ENCODE results near the gene IMMP2L. TPM values are rescaled to one million over a fixed set of nuclear protein-coding genes. Genes with fewer than 3 reads are reported as not detected.

Gene IMMP2L
- total and polyA plus RNA-seq, 2 experiments from 2014 or later, result 10.1 to 10.4 TPM

- H4K20me1 ChIP-seq (ENCODE audit: insufficient read depth), result no peaks in the 10 kb centered on the region
- H3K27me3 ChIP-seq (replicated peaks; ENCODE audit: insufficient read depth), result no peaks in the 10 kb centered on the region
- H3K36me3 ChIP-seq (ENCODE audit: low read depth), result no peaks in the 10 kb centered on the region
- no peak overlapping the region for H3K27ac ChIP-seq
- H3F3A ChIP-seq (ENCODE audit: insufficient read depth), result 0 out of 2 replicates have a peak, but pooled peaks cover 5% of the 10 kb centered on the region
- no peak overlapping the region for H2AFZ ChIP-seq
- no peak for TF ChIP-seq EZH2phosphoT487 (IDR thresholded peaks at IDR 0.05; ENCODE audit: insufficient read depth, low read depth)
- 96 to 100% methylated on average over 3 of the region's 3 CpGs for WGBS, 2 experiments (ENCODE audit: low coverage in 1 of 2, low lambda C conversion rate in 2 of 2, missing lambda C conversion rate in 2 of 2)
- no peaks in the 10 kb centered on the region for H3K9me2 ChIP-seq (ENCODE audit: insufficient read depth)
- peaks cover 23% of the 10 kb centered on the region for H3K4me1 ChIP-seq (ENCODE audit: insufficient read depth)
- no peak overlapping the region for H3K4me2 ChIP-seq (ENCODE audit: unreplicated experiment)
- no peak overlapping the region for H3K4me3 ChIP-seq
- no peak overlapping the region for H3K9ac ChIP-seq
- in situ Hi-C loops (cut with MboI), result no loop called here
- no peak for DNase-seq
- H3K9me3 ChIP-seq (ENCODE audit: low read depth), result no peaks in the 10 kb centered on the region
- no peaks in the 10 kb centered on the region for H3K79me2 ChIP-seq (ENCODE audit: insufficient read depth)
These were observed 457.6 kb downstream of the IMMP2L start for GRCh38 chr7:111104710-111105109.

- no peaks in the 10 kb centered on the region for H4K20me1 ChIP-seq (ENCODE audit: insufficient read depth)
- no peaks in the 10 kb centered on the region for H3K36me3 ChIP-seq (ENCODE audit: low read depth)
- no peaks in the 10 kb centered on the region for H3K9me3 ChIP-seq (ENCODE audit: low read depth)
- H3K4me2 ChIP-seq (ENCODE audit: unreplicated experiment), result no peak overlapping the region
- H3K27ac ChIP-seq, result no peak overlapping the region
- no peak overlapping the region for H3K9ac ChIP-seq
- 92 to 94% methylated on average over 4 of the region's 4 CpGs for WGBS, 2 experiments (ENCODE audit: low coverage in 1 of 2, low lambda C conversion rate in 2 of 2, missing lambda C conversion rate in 2 of 2)
- in situ Hi-C loops (cut with MboI), result no loop called here
- TF ChIP-seq EZH2 (IDR thresholded peaks at IDR 0.05; ENCODE audit: insufficient read depth, poor library complexity, severe bottlenecking), result no peak
- no peak for TF ChIP-seq EZH2phosphoT487 (IDR thresholded peaks at IDR 0.05; ENCODE audit: insufficient read depth, low read depth)
- DNase-seq, result no peak
- H3K27me3 ChIP-seq (replicated peaks; ENCODE audit: insufficient read depth), result no peaks in the 10 kb centered on the region
- no peaks in the 10 kb centered on the region for H3K9me2 ChIP-seq (ENCODE audit: insufficient read depth)
- H3K4me1 ChIP-seq (ENCODE audit: insufficient read depth), result peaks cover 17% of the 10 kb centered on the region
- no peak overlapping the region for H3K4me3 ChIP-seq
- H3F3A ChIP-seq (ENCODE audit: insufficient read depth), result 0 out of 2 replicates have a peak, but pooled peaks cover 5% of the 10 kb centered on the region
- H3K79me2 ChIP-seq (ENCODE audit: insufficient read depth), result no peaks in the 10 kb centered on the region
- H2AFZ ChIP-seq, result no peak overlapping the region
These were observed 458.5 kb downstream of the IMMP2L start for GRCh38 chr7:111103678-111104274.

- no peak for DNase-seq
- no peaks in the 10 kb centered on the region for H3K9me3 ChIP-seq (ENCODE audit: low read depth)
- no peak overlapping the region for H3K4me3 ChIP-seq
- H3K4me1 ChIP-seq (ENCODE audit: insufficient read depth), result peaks cover 15% of the 10 kb centered on the region
- no peak overlapping the region for H3K27ac ChIP-seq
- in situ Hi-C loops (cut with MboI), result no loop called here
- H3K36me3 ChIP-seq (ENCODE audit: low read depth), result no peaks in the 10 kb centered on the region
- no peak for TF ChIP-seq EZH2phosphoT487 (IDR thresholded peaks at IDR 0.05; ENCODE audit: insufficient read depth, low read depth)
- no peak for TF ChIP-seq EZH2 (IDR thresholded peaks at IDR 0.05; ENCODE audit: insufficient read depth, poor library complexity, severe bottlenecking)
- no peaks in the 10 kb centered on the region for H3K79me2 ChIP-seq (ENCODE audit: insufficient read depth)
- no peak overlapping the region for H3K9ac ChIP-seq
- 95 to 97% methylated on average over 4 of the region's 4 CpGs for WGBS, 2 experiments (ENCODE audit: low coverage in 1 of 2, low lambda C conversion rate in 2 of 2, missing lambda C conversion rate in 2 of 2)
- no peaks in the 10 kb centered on the region for H3K9me2 ChIP-seq (ENCODE audit: insufficient read depth)
- no peaks in the 10 kb centered on the region for H4K20me1 ChIP-seq (ENCODE audit: insufficient read depth)
- H3K27me3 ChIP-seq (replicated peaks; ENCODE audit: insufficient read depth), result no peaks in the 10 kb centered on the region
- no peak overlapping the region for H3K4me2 ChIP-seq (ENCODE audit: unreplicated experiment)
- no peak overlapping the region for H2AFZ ChIP-seq
- 0 out of 2 replicates have a peak, but pooled peaks cover 5% of the 10 kb centered on the region for H3F3A ChIP-seq (ENCODE audit: insufficient read depth)
These were observed 459.2 kb downstream of the IMMP2L start for GRCh38 chr7:111103136-111103535.

GRCh38 chr7:111101856-111102646, 460.2 kb downstream of the IMMP2L start:
- in situ Hi-C loops (cut with MboI), result no loop called here
- H3K79me2 ChIP-seq (ENCODE audit: insufficient read depth), result no peaks in the 10 kb centered on the region
- no peaks in the 10 kb centered on the region for H3F3A ChIP-seq (ENCODE audit: insufficient read depth)
- H3K27ac ChIP-seq, result no peak overlapping the region
- no peak overlapping the region for H3K9ac ChIP-seq
- H3K9me2 ChIP-seq (ENCODE audit: insufficient read depth), result no peaks in the 10 kb centered on the region
- no peaks in the 10 kb centered on the region for H4K20me1 ChIP-seq (ENCODE audit: insufficient read depth)
- H3K9me3 ChIP-seq (ENCODE audit: low read depth), result no peaks in the 10 kb centered on the region
- no peak overlapping the region for H2AFZ ChIP-seq
- TF ChIP-seq EZH2phosphoT487 (IDR thresholded peaks at IDR 0.05; ENCODE audit: insufficient read depth, low read depth) (no peak), EZH2 (IDR thresholded peaks at IDR 0.05; ENCODE audit: insufficient read depth, poor library complexity, severe bottlenecking) (no peak)
- H3K4me2 ChIP-seq (ENCODE audit: unreplicated experiment), result no peak overlapping the region
- WGBS, 2 experiments (ENCODE audit: low coverage in 1 of 2, low lambda C conversion rate in 2 of 2, missing lambda C conversion rate in 2 of 2), result 95% methylated on average over 1 of the region's 1 CpG
- no peak for DNase-seq
- H3K4me3 ChIP-seq, result no peak overlapping the region
- H3K36me3 ChIP-seq (ENCODE audit: low read depth), result no peaks in the 10 kb centered on the region
- H3K4me1 ChIP-seq (ENCODE audit: insufficient read depth), result peaks cover 7% of the 10 kb centered on the region
- H3K27me3 ChIP-seq (replicated peaks; ENCODE audit: insufficient read depth), result no peaks in the 10 kb centered on the region

All from GM23248 (cell line).